HUDEP-2 (cell line): Measurements from ENCODE around the gene MAGI1.
A peak's percentile ranks its signal among the peaks of the same experiment; 100 is the strongest.

Experiments used
- DNase-seq, 76 experiments: peaks; one replicate each; lab custom pipeline; 2025; ENCODE audit not compliant: unreplicated experiment in 76 of 76; lab: John Stamatoyannopoulos, UW

MAGI1 gene

DNA sequence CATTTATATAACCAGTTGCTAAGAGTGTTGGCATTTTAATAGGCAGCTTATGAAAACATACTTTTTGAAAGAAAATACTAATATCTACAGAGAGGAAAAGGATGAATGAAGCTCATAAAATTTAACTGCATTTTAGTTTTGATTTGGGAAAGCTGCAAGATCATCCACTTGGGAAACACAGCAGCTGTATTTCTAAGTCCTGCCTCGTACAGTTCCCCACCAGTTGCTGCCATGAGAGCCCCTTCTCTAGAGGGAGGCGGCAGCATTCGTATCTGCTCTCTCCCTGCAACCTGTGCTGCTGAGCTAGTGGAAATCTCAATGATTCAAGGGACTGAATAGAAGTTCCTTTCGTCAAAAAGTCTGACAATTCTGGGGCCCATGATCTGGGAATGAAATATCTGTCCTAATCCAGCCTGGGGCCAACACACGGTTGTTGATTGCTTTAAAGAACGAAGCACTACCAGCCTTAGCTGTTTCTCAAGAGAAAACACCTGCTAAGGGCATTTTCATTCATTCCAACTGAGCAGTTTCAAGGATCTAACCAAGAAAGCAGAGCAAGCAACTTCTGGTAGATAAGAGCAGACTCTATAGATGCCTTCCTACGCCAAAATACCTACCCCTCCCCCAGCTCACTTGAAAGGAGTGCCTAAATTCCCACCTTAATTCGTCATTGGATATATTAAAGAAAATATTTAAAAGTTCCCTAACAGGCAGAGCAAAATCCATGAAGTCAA lies 223.7 kb downstream of the MAGI1 start:
- DNase-seq = no peak

DNA sequence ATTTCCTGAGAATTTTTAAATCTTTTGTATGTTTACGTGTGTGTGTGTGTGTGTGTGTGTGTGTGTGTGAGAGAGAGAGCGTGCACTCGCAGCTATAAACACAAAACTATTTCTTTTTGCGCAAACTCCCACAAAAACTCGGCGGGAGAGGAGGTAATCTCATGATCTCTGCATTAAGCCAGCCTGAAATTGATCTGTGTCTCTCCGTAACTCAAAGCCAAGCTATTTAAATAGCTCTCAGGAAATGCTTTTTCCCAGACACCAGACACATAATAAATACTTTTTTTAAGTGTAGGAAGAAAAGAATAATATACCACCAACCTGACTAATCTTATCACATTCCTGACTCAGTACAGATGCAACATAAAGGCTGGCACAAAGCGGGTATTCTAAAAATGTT lies 226.8 kb downstream of the MAGI1 start:
- no peak for DNase-seq

DNA sequence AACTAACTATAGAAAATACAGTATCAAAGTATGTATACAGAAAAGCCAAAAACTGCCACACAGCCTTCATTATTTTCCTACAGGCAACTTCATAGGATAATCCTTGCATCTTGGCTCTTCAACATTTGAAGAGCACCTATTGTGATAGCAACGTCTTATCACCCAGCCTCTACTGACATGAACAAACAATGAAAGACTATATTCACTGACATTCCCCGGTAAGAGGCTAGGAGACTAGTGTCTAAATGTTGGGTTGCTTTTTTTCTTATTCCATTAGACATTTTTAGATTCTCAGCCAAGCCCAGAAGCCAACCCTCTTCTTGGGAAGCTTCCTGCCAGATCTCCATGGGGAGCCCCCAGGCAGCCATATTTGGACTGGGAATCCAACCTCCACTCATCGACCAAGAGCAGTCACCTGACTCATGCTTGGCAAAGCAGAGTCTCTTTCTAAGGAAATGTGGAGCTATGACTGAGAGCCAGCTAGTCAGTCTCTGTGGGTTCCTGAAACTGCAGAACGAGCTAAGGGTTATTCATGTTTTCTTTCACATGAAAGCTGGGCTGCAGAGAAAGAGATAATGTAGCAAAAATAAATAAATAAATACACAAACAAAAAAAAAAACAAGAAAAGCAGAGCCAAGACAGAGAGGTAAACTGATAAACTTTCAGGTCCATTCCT lies 227.5 kb downstream of the MAGI1 start:
- no peak for DNase-seq

DNA sequence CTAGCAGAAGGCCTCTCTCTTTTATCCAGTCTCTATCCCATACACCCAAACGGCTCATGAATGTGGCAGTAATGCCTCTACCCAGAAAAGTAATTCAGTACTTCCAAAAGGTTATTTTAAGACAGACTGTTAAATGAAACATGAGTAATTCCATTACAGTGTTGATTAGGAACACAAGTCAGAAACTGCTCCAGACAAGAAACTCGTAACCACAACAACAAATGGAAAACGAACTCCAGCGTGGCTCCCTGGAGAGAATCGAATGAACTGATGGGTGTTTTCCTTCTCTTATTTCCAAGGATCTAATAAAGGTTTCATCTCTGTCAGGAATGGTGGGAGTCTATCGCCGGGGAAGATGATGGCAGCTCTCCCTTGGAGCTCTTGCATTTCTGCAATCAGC lies 228.4 kb downstream of the MAGI1 start:
- DNase-seq = no peak

DNA sequence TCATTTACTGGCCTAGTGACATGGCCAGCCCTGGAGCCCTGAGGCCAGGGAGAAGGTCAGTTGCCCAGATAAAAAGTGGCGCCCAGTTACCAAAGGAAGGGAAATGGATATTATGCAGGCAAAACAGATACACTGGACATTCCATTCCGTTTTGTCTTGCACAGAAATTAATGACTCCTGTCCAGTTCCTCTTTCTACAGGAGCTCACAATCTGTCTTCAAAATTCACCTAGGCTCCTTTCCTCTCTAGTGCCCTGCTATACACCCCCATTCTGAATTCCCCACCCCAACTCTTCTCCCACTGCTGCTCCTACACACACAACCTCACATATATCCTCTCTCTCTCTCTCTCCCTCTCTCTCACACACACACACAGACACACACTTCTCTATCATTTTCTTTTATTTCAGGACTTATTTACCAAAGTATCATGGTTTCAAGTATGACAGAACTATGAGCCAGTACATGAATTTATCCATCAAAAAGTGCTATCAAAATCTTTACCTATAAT lies 229.0 kb downstream of the MAGI1 start:
- DNase-seq = no peak

DNA sequence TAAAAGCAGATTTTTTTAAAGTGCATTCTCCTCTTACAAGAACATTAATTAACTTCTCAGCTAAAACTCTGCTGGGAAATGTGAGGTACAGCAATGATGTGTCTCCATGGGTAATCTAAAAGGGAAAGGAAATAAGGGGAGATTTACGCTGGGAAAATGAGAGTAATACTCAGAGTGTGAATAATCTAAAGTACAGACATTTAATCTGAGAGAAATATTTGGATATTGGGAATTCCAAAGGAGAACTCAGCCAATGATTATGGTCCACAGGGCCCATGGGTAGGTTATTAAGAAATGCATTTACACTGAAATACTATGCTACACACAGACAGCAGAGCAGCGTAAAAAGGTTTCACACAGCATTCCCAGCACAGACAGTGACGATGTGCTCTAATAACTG lies 229.9 kb downstream of the MAGI1 start:
- no peak for DNase-seq

DNA sequence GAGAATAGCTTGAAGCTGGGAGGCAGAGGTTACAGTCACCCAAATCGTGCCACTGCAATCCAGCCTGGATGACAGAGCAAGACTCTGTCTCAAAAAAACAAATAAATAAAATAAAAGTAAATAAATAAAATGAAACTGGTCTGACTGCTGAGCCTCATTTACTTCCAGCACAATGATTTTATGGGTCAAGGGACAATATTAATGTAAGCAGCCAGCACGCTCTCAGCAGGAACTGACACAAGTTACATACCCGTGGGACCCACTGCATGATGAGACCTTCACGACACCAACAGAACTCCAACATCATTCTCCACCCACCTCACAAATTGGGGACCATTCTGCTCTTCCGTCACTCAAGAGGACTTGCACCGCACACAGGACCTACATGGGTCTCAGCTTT lies 230.3 kb downstream of the MAGI1 start:
- no peak for DNase-seq

DNA sequence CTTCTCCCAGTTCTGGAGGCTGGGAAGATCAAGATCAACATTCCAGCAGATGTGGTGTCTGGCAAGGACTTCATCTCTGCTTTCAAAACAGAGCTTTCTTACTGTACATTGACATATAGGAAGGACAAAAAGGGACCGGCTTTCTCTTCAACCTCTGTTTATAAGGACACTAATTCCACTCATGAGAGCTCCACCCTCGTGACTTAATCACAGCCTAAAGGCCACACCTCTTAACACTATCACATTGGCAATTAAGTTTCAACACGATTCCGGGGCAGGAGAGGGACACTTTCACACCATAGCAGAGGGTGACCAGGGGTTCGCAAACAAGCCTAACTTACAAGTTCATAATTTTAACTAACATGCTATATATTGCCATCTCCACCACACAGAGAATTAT lies 231.5 kb downstream of the MAGI1 start:
- no peak for DNase-seq

DNA sequence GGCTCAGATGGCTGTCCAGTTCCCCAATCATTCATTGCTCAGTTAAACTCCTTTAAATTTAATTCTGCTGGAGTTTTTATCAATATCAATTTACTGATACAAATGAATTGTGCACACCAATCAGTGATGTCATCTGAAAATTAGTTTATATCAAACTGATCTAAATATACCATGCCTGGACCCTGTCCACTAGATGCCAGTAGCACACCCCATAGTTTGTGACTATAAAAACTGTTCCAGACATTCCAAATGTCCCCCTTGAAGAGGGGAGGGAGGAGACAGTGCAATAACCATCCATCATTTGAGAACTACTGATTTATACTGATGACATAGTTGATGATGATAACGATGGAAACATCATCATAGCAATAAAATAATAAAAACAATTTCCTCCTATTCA lies 232.1 kb downstream of the MAGI1 start:
- DNase-seq = no peak

DNA sequence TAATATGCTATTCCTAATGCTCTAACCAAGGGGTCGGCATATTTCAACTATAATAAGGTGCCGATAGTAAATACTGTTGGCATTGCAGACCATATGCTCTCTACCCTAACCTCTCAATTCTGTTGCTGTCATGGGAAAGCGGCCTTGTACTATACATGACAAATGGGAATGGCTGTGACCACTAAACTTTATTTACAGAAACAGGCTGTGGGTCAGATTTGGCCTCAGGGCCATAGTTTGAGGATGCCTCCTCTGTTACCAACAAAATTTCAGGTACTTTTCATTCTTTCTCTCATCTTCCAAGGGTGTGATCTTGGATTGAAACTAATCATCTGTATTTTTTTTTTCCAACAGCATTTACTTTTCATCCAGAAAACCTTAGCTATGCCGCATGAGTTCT lies 242.0 kb downstream of the MAGI1 start:
- DNase-seq = no peak

DNA sequence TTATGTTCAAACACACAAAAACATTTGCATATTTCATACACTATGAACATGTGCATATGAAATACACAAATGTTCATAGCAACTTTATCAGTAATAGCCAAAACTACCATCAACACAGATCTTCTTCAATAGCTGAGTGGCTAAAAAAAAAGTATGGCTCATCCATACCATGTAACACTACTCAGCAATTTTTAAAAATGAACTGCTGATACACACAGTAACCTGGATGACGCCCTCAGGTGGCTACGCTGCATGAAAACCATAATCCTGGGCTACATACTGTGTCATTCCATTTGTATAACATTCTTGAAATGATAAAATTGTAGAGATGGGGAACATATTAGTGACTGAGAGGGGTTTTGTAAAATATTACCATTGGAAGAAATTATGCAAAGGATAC lies 243.6 kb downstream of the MAGI1 start:
- no peak for DNase-seq

DNA sequence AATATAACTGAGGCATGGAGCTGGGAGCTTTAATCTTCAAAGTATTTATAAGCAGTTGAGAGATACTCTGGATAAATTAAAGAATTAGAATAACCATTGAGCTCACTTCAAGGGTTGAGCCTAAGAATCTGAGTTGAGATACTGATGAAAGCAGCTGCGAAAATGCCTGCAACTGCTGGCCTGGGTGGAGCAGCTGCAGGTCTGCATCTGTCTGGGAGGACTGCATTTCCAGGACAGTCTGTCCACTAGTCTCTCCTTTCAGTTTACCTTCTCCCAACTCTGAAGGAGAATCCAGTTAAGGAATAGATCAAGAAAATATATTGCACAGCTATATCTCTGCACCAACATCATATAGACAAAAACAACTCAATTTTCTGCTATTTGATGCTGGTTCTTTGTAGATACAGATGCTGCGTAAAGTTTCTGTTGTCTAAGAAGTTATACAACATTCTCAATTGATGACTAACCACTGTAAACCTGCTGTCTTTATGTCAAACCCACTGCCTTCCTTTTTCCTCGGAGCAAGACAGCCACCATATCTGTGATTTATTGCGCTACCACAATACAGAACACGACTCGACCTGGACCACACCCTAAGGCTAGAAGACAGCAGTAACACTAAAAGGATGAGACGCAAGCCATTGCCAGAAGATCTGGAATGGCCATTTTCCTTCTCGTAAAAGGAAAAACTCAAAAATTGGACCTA lies 245.1 kb downstream of the MAGI1 start:
- no peak for DNase-seq

DNA sequence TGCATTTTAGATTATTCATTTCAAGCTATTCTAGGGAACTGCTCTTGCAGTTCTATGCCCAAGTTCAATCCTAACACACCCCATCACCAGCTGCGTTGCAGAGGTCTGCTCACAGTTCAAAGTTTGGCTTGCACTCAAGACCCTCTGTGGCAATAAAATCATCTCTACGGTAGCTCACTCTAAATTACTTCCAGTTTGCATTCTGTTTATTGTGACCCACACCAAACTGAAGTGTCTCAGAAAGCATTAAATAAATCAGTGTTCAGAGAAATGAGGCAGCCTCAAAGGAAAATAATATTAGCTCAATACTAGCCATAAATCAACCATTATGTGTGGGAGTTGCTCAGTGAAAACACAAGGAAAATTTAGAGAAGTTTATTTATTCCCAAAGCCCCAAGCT lies 250.3 kb downstream of the MAGI1 start:
- DNase-seq = no peak

DNA sequence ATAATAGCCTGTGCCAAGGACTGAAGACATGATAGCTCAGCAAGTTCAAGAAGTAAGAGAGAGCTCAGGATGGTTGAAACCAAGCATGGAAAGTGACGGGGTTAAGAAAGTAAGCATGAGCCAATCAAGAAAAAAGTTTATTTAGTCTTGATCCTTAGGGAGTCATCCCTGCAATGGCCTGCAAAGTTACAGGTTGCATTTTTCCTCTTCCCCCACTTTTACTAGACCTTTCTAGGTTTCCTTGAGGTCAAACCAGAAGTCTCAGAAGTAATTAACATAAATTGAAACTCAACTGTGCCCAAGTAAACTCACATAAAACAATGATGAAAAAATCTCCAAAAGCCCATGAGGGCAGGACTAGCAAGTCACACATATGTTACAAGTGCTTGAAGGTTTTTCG lies 250.9 kb downstream of the MAGI1 start:
- DNase-seq = no peak

DNA sequence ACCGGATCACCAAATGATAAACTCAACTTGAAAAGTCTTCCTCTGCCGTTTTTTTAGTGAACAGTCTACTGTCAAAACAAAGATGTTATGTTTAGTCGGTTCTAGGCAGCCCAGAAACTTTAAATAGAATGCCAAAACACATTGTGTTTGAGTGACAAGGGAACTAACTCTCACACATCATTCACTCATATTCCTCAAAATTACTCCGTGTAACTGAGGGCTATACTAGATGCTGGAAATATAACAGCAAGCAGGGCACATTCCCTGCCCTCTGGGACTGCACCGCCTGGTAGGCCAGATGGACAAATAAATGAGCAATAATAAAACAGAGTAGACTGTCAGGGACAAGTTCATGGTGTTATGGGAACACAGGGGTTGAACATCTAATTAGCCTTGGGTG lies 251.4 kb downstream of the MAGI1 start:
- no peak for DNase-seq

DNA sequence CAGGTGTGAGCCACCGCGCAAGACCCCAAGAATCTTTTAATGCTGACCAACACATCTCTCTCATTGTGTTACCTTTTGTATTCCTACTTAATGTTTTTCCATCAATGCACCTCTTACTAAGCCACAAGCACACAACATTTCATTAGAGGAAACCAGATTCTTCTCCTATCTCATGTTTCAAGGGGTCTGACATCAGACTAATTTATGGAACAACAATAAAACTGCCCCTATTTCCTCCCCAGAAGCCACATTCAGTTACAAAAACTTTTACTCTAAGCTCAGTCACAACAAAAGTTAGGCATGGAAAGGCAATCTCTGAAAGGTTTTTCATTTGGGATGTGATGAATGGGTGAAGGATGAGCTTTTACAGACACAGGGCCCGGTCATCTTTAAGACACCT lies 251.8 kb downstream of the MAGI1 start:
- no peak for DNase-seq

DNA sequence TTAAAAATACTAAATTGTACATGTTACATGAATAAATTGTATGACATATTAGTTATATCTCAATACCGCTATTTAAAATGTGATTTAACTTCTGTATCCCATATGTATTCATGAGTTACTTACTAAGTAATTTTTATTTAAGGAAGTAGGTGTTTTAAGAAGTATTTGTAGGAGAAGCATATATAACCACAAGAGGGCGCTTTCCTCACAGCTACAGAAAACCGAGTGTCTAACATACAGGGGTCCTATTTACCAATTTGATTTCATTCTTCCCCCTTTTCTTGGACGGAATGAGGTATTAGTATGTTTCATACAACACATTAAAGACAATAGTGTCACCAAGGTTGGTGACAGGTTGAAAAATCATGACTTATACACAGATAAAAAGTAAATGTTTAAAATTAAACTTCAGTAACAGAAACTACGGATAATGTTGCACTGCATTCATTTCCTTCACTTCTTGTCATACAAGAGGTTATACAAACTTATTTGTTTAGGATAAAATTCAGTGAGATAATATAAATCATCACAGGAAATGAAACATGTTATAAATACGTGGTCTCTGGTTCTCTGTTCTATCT lies 253.6 kb downstream of the MAGI1 start:
- peak in 17 of 76 experiments; percentile 1 to 34 (median 6) for DNase-seq

DNA sequence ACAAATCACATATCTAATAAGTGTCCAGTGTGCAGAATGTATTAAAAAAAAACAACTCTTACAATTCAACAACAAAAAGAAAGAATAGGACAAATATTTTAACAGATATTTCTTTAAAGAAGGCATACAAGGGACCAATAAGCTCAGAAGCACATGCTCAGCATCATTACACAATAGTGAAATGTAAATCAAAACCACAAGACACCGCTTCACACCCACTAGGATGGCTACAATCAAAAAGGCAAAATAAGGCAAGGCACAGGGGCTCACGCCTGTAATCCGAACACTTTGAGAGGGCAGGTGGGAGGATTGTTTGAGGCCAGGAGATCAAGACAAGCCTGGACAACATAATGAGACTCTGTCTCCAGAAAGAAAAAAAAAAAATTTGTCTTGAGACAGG lies 255.6 kb downstream of the MAGI1 start:
- no peak for DNase-seq

DNA sequence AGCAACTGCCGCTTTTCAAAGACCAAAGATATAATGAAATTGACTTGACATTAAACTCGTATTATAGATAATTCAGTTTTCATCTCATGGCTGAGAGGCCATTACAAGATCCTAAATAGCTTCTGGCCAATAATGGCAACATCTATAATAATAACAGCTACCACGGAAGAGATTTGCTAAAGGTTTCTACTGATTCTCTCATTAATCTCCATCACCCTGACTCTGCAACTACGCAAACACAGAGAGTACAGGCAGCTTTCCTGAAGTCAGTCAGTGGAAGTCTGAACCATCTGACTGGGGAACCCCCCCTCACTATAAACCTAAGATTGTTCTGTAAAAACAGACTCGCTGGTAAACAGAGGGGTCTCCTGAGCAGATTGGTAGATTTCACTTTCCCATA lies 257.1 kb downstream of the MAGI1 start:
- DNase-seq = no peak

DNA sequence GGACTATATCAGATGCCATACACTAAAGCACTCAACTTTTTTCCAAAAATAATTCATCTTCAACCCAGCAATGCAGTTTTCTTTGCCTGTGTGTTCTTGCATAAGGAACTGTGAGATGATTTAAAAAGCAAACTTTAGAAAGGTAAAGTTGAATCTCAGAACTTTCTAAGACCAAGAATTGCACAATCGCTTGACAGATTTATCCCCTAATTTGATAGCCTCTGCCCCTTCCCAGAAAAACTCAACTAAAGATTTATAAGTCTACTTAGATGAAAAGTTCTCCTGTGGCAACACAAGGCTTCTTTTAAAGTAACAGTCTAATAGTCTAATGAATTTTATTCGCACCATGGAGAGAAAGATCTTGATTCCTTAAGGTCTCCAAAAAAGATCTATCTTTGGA lies 259.3 kb downstream of the MAGI1 start:
- DNase-seq = no peak

DNA sequence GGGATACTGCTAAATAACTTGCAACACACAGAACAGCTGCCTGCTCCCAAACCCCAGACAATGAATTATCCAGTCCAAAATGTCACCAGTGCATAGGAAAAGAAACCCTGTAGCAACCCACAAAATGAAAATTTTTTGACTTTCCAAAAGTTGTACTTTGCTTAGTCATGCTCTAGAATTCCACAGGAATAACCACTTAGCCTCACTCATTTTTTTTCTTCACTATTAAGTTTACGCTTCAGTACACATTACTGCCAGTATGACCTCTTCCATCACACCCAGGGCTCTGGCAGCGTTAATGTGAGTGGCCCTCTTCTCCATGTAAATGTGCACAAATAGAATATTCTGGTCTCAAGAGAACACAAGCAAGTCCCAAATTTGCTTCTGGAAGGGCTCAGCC lies 259.8 kb downstream of the MAGI1 start:
- DNase-seq = no peak
